ENCODE measurements around the gene CD2BP2.

DNA sequence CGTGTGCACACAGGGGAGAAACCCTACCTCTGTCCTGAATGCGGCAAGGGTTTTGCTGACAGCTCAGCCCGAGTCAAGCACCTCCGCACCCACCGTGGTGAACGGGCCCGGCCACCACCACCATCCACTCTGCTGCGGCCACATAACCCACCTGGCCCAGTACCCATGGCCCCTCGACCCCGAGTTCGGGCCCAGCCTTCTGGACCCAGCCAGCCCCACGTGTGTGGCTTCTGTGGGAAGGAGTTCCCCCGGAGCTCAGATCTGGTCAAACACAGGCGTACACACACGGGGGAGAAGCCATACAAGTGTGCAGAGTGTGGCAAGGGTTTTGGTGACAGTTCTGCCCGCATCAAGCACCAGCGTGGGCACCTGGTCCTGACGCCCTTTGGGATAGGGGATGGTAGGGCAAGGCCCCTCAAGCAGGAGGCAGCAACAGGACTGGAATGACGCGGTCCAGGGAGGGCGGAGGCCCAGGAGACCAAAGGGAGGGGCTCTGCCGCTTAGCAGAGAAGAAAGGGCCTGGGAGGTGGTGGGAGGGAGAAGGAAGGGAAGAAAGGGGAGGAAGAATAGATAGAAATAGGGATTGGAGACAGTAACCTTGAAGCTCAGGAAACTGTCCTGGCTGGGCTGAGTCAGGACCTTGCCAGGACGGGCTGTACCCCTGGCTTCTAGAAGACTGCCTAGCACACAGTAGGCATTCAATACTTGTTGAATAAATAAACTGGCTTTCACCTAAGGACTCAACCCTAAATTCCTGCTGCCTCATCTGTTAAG lies 43.7 kb upstream of the CD2BP2 start:
- TF ChIP-seq, protein P1, sequence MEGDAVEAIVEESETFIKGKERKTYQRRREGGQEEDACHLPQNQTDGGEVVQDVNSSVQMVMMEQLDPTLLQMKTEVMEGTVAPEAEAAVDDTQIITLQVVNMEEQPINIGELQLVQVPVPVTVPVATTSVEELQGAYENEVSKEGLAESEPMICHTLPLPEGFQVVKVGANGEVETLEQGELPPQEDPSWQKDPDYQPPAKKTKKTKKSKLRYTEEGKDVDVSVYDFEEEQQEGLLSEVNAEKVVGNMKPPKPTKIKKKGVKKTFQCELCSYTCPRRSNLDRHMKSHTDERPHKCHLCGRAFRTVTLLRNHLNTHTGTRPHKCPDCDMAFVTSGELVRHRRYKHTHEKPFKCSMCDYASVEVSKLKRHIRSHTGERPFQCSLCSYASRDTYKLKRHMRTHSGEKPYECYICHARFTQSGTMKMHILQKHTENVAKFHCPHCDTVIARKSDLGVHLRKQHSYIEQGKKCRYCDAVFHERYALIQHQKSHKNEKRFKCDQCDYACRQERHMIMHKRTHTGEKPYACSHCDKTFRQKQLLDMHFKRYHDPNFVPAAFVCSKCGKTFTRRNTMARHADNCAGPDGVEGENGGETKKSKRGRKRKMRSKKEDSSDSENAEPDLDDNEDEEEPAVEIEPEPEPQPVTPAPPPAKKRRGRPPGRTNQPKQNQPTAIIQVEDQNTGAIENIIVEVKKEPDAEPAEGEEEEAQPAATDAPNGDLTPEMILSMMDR (conservative IDR thresholded peaks at IDR 0.05; ENCODE audit: low read depth, low read length), result no peak
- no peak for TF ChIP-seq EZH2phosphoT487 (IDR thresholded peaks at IDR 0.05; ENCODE audit: borderline replicate concordance, low read length)

Data from PC-3 (cell line).